ENCODE measurements around the gene RDM1.

Gene RDM1

DNA sequence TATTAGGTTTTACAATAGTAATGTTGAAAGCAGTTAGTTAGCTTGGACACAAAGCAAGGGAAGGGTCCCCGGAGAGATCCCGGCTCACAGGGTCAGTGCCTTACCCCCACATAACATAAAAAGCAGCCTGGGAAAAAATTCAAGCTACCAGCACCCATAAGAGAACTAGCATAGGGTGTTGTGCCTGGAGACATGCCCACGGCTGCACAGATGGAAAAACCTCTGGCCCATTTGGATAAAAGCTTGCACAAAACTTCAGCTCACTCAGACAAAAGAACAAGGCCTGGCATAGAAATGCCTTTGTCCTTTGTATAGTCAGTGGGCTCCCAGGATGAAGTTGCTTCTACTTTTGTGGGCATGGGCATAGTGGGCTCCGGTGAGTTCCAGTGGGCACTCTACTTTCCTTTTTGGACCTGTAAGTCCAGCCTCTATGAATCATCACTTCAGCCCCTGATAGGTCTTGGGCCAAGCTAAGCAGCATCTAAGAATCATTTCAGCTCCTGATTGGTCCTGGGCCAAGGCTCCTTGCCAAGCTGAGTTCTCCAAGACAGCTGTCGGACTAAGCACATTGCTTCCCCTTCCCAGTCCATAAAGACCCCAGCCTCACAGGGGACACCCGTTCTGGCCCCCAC is 1.3 kb upstream of the RDM1 start:
- DNase-seq: no peak

DNA sequence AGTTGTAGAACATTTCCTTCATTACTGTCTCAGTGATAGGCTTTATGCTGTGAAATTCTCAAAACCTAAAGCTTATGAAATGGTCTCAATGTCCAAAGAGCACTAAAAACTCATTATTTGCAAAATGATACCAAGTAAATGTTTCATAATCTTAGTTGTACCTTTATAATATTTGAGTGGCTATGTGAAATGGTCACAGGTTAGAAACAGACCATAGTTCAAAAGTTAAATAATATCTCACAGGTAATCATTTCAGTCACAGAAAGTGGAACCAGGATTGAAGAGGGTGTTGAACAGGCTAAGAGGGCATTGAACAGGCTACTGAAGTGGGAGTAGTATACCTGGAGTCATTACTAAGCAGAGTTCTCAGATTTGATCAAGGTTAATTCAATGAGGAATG is 2.9 kb downstream of the RDM1 start:
- DNase-seq: no peak

- no peak for DNase-seq
Measured at GRCh38 chr17:35923609-35924114, 6.9 kb downstream of the RDM1 start.

- no peak for DNase-seq
Measured at GRCh38 chr17:35920229-35920628, 10.3 kb downstream of the RDM1 start.

DNA sequence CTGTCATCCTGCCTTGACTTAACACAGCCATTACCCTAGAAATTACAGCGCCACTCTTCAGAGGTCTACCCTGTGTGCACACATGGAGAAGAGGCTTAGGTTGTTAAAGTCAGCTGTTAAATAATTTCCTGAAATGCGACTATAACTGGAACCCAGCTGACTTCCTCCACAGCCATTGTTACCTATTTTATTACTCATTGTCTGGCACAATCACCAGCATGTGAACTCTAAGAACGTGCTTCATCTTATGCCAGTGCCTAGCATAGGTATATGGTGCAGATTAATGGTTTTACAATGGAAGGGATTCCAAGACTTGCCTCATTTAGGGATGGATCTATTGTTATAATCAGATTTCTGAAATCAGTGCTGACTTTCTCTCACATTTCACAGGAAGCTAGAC is 11.9 kb downstream of the RDM1 start:
- DNase-seq: no peak

GRCh38 chr17:35917519-35918213 is 12.9 kb downstream of the RDM1 start:
- DNase-seq: no peak

GRCh38 chr17:35915153-35915964 is 15.2 kb downstream of the RDM1 start:
- DNase-seq: no peak

DNA sequence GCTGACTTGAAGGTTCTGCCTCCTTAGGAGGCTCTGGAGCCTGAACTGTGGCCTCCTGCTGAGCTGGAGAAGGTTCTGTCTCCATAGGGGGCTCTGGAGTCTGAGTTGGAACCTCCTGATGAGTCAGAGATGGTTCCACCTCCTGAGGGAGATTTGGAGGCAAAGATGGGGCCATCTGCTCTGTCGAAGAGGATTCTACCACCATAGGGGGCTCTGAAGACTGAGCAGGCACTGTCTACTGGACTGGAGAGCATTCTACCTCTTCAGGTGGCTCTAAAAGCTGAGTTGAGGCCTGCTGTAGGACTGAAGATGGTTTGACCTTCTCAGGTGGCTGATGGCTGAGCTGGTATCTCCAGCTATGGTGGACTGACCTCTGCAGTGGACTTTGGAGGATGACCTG is 16.2 kb downstream of the RDM1 start:
- DNase-seq: no peak

GRCh38 chr17:35913609-35914008 is 17.0 kb downstream of the RDM1 start:
- no peak for DNase-seq

GRCh38 chr17:35912942-35913341 is 17.6 kb downstream of the RDM1 start:
- no peak for DNase-seq

- no peak for DNase-seq
Measured at GRCh38 chr17:35912339-35912912, 18.1 kb downstream of the RDM1 start.

DNA sequence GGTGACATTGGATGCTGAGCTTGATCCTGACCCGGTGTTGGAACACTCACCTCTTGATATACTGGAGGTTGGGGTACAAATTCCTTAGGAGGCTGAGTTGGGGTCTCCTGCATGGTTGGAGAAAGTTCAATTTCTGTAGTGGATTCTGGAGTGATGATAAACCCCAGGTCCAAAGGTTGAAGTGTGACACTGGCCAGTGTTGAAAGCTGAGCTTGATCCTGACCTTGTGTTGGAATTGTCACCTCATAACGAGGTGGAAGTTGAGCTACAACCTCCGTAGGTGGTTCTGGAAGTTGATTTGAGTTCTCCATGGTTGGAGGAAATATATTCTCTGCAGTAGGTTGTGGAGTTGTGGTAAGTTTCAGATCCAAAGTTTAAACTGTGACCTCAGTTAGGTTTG is 21.2 kb downstream of the RDM1 start:
- no peak for DNase-seq

DNA sequence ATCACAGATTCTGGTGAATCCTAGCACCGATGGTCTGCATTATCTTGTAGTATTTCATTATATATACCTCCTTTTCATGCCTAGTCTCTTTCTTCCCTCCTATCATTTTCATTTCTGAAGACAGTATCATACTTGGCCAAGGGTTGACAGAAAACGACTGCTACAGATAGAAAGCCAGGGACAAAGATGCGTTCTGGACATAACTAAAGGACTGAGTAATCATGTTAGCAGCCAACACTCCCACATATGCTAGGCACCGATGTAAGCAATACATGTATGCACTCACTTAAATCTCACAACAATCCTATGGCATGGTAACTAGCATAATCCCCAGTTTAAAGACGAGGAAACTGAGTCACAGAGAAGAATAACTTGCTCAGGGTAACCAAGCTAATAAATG is 22.9 kb downstream of the RDM1 start:
- DNase-seq: no peak

GRCh38 chr17:35906926-35907637 is 23.5 kb downstream of the RDM1 start:
- no peak for DNase-seq

DNA sequence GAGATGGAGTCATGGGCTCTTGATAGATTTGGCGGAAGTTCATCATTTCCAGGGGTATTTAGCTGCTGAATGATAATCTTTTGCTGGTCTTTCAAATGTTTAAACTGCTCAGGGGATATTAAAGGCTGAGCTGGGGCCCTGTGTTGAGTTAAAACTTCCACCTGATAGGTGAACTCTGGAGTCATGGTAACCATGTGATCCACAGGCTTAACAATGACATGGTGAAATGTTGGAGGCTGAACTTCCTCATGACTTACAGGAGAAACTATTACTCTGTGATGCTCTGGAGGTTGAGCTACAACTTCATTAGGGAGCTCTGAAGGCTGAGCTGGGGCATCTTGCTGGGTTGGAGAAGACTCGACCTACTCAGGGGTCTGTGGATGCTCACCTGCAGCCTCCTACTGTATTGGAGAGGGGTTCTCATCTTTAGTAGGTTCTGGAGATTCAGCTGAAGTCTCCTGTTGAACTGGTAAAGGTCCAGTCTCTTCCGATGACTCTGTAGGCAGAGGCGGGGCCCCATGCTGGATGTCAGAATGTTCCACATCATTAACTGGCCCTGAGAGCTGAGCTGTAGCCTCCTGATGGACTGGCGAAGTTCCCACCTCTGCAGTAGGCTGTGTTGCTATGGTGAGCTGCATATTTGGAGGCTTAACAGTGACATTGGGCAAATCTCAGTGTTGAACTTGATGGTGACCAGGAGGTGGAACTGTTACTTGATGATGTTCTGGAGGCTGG is 24.2 kb downstream of the RDM1 start:
- no peak for DNase-seq

GRCh38 chr17:35903451-35903850 is 27.1 kb downstream of the RDM1 start:
- DNase-seq: no peak

GRCh38 chr17:35901631-35902175 is 28.9 kb downstream of the RDM1 start:
- DNase-seq: no peak

- no peak for DNase-seq
Measured at GRCh38 chr17:35900708-35901480, 29.7 kb downstream of the RDM1 start.

GRCh38 chr17:35900280-35900679 is 30.3 kb downstream of the RDM1 start:
- DNase-seq: no peak

DNA sequence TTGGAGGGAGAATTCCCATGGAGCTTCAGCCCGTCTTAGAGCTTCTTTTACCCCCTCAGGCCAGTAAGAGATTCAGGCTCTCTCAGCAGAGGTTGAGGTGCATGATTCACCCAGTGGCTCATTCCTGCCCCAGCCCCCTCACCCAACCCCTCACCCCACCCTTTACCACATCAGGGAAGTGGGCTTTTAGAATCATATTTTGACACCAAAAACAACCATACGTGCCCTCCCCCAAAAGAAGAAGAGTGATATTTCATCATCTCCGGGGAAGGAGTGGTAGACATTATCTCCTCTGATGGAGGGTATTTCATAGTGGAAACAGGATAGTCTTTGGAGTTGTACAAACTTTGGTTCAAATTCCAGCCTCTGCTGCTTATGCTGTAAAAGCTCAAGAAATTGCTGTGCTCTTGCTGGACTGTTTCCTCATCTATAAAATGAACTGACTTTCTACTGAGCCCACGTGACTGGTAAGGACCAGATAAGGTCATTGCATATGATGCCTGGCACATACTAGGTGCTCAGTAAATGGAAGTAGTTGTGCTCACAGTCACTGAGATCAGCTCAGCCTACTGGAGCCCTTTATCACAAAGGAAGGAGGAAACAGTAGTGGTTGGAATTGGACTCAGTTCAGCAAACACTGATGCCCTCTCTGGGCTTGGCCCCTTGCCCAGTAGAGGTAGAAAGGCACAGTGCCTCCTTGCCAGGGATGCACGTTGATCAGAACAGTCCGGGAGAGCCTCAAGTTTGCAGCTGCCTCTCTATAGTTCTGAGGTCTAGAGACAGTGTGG is 32.1 kb downstream of the RDM1 start:
- no peak for DNase-seq

Measured in activated CD4-positive, alpha-beta T cell treated with anti-CD3 and anti-CD28 coated beads for 1 hour (primary cell).